Mesenteric fat pad (tissue), 1 donor: ENCODE data around the gene TRAF3IP3. TPM values are rescaled to one million over a fixed set of nuclear protein-coding genes. Genes with fewer than 3 reads are reported as not detected.
A peak's percentile ranks its signal among the peaks of the same experiment; 100 is the strongest.

Experiments
- DNase-seq: peaks from one replicate; pipeline ENCODE4 v3.0.0-alpha.2; 2020; ENCODE audit warnings: low spot score
- total RNA-seq: library from RNA; stranded (reverse); fragmentation: NEBNext Ultra II Directional; extraction: Animal tissue kit (Norgen Biotek cat#: 25700); gene quantifications from one replicate; pipeline ENCODE4 v1.2.1, GENCODE V29; 2021
- donor health status: DM: yes; HTN: yes; CAD: no.

The TRAF3IP3 gene
- total RNA-seq, 1 donor from 2014 or later, result 3.7 TPM

DNA sequence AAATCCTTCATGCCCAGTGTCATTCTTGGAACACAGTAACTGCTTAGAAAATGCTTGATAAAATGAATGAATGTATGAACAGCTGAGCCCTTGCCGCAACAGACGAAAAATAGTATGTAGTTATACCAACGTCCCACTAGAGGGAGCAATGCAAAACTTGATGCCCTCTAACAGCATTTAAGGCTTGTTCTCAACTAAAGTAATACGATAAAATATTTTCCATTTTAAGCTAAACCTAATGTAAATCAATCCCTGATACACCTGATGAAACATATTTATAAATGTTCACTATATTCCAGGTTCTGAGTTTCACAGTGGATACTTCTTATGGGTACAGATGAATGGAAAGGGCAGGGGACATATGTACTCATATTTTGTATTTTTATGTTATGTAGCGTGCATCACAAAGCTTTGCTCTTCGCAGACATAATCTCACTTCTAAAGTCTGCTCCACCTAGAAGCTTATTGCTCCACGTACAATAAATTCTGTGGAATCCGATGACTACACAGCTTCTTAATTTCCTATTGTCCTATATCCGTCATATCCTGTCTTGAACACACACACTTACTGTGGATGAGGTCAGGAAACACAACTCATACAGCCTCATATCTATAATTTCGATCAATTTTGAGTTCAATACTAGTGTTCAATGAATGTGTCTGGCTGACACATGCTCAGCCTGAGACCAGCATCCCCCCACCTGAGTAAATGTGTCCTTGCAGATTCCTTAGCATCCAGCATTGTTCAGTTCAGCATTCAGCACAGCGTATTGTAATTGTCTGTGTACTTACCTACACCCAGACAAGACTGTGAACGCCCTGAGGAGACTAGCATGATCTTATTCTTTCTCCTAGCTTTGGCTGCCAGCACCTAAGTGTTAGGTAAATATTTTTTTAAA lies 67.5 kb downstream of the TRAF3IP3 start:
- no peak for DNase-seq

- no peak for DNase-seq
These were observed 70.0 kb downstream of the TRAF3IP3 start for GRCh38 chr1:209825591-209826434.

GRCh38 chr1:209827384-209828262 lies 71.8 kb downstream of the TRAF3IP3 start, which contains the start of gene UTP25:
Gene UTP25, plus strand, starts transcription at chr1:209827972. Its CDS starts 92 bp downstream, at chr1:209828064.
- peak; percentile 95 for DNase-seq

GRCh38 chr1:209829716-209830115 lies 73.9 kb downstream of the TRAF3IP3 start:
- DNase-seq, result no peak

DNA sequence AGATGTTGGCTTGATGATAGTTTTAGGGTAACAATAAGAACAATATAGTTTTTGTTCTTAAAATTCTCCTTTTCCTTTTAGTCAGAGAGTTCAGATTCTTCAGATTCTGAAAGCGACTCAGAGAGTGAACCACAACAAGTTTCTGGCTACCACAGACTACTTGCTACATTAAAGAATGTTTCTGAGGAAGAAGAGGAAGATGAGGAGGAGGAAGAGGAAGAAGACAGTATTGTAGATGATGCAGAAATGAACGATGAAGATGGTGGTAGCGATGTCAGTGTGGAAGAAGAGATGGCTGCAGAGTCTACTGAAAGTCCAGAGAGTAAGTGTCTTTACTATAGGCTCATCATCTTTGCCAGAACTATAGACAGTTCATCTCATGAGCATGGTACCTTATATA lies 74.9 kb downstream of the TRAF3IP3 start:
- DNase-seq, result no peak

GRCh38 chr1:209831615-209832014 lies 75.8 kb downstream of the TRAF3IP3 start:
- no peak for DNase-seq

Other genes with a start within 250 kb of the TRAF3IP3 start
- gene CAMK1G, start 172.3 kb upstream of the TRAF3IP3 start, total RNA-seq, result not detected
- gene LAMB3, start 103.6 kb upstream of the TRAF3IP3 start, total RNA-seq, result 35.6 TPM
- gene G0S2, start 80.6 kb upstream of the TRAF3IP3 start, total RNA-seq, result 2,798 TPM
- gene HSD11B1, start 51.2 kb upstream of the TRAF3IP3 start, total RNA-seq, result 83.7 TPM
- 1.2 TPM for gene C1orf74, start 28.5 kb downstream of the TRAF3IP3 start, total RNA-seq
- 0.74 TPM for gene IRF6, start 50.1 kb downstream of the TRAF3IP3 start, total RNA-seq
- gene UTP25, start 71.9 kb downstream of the TRAF3IP3 start, total RNA-seq, result 7.3 TPM
- gene SYT14, start 182.2 kb downstream of the TRAF3IP3 start, total RNA-seq, result not detected